K562 (cell line): ENCODE results near the gene HOXB7. TPM values are rescaled to one million over a fixed set of nuclear protein-coding genes. Genes with fewer than 3 reads are reported as not detected.

Experiments
- BRCA1 ChIP-seq, 2 experiments: fragments of 450-650 bp in 1 of 2; sonication (generic) in 1 of 2; formaldehyde crosslinking in 1 of 2; IDR thresholded peaks; 2 replicates each; pipeline versions ENCODE4 v1.5.0 to v1.6.1; 2017 to 2020; ENCODE audit warnings: mild to moderate bottlenecking in 1 of 2, missing genetic modification reagents in 1 of 2
- HNRNPH1 ChIP-seq: fragments of 200-400 bp; formaldehyde crosslinking; optimal IDR thresholded peaks from 2 replicates; pipeline ENCODE3; 2017; ENCODE audit warnings: low read depth, mild to moderate bottlenecking, low read length, moderate library complexity
- HNRNPK ChIP-seq: fragments of 200-400 bp; formaldehyde crosslinking; IDR thresholded peaks from one replicate; pipeline ENCODE4 v1.6.1; 2018; ENCODE audit warnings: mild to moderate bottlenecking, low read depth, low read length; ENCODE audit not compliant: poor library complexity, severe bottlenecking
- IFI16 ChIP-seq: fragments of 250-450 bp; sonication (Bioruptor Pico); IDR thresholded peaks from 2 replicates; pipeline ENCODE4 v2.1.2; 2022; ENCODE audit warnings: mild to moderate bottlenecking, inconsistent platforms
- KLF6 ChIP-seq: fragments of 250-450 bp; sonication (Bioruptor Pico); IDR thresholded peaks from 2 replicates; pipeline ENCODE4 v1.4.0; 2020; ENCODE audit warnings: mild to moderate bottlenecking, moderate library complexity, borderline replicate concordance
- PML ChIP-seq: IDR thresholded peaks from 2 replicates; pipeline ENCODE4 v1.6.1; 2012; ENCODE audit warnings: low read length, inconsistent platforms
- POLR3A ChIP-seq: IDR thresholded peaks from 2 replicates; pipeline ENCODE4 v1.6.1; 2011; ENCODE audit warnings: borderline replicate concordance, mild to moderate bottlenecking, moderate library complexity; ENCODE audit not compliant: insufficient read length, insufficient read depth; ENCODE audit errors: extremely low read depth
- PYGO2 ChIP-seq: fragments of 450-650 bp; IDR thresholded peaks from 2 replicates; pipeline ENCODE4 v1.6.1; 2016; ENCODE audit warnings: mild to moderate bottlenecking, missing genetic modification characterization, moderate library complexity, missing compliant biosample characterization
- STAG1 ChIP-seq: sonication (generic); formaldehyde crosslinking; IDR thresholded peaks from 2 replicates; pipeline ENCODE4 v1.5.0; 2020; ENCODE audit warnings: missing genetic modification reagents, borderline replicate concordance
- ZBED1 ChIP-seq: IDR thresholded peaks from 2 replicates; pipeline ENCODE4 v1.6.1; 2014
- ZFP1 ChIP-seq: fragments of 450-650 bp; formaldehyde crosslinking; IDR thresholded peaks from 2 replicates; pipeline ENCODE4 v1.4.0; 2020; ENCODE audit warnings: mild to moderate bottlenecking, mixed read lengths
- ZNF830 ChIP-seq: fragments of 250-450 bp; sonication (Bioruptor Pico); IDR thresholded peaks from 2 replicates; pipeline ENCODE4 v1.5.0; 2021; ENCODE audit warnings: mild to moderate bottlenecking
- polyA plus RNA-seq, 8 experiments: library from polyadenylated mRNA; depleted of rRNA in 4 of 8; stranded (reverse) in 5 of 8; unstranded in 3 of 8; fragments of >200 nt; fragmentation: Nextera tagmentation in 2 of 8; fragmentation: Illumina TruSeq in 1 of 8; extraction: Ambion mirVana in 2 of 8; extraction: Trizol in 1 of 8; gene quantifications; 2 replicates each; pipeline versions ENCODE4 v1.2.1 to v1.2.3, GENCODE V29; 2011 to 2014; ENCODE audit warnings: inconsistent platforms in 1 of 8, missing spikeins in 1 of 8
- total RNA-seq, 7 experiments: library from RNA; depleted of rRNA in 6 of 7; stranded (reverse); fragments of >200 nt in 6 of 7; fragmentation: Illumina TruSeq in 2 of 7; extraction: Trizol in 2 of 7; gene quantifications; 2 replicates each; pipeline versions ENCODE4 v1.2.1 to v1.2.3, GENCODE V29; 2011 to 2021; ENCODE audit warnings: low replicate concordance in 1 of 7
- TF ChIP-seq, protein P1 (sequence below): sonication (generic); formaldehyde crosslinking; IDR thresholded peaks from 2 replicates; pipeline ENCODE4 v1.8.0; 2022; ENCODE audit warnings: mild to moderate bottlenecking, low read depth, missing genetic modification reagents
- TF ChIP-seq, protein P2 (sequence below): sonication (generic); formaldehyde crosslinking; IDR thresholded peaks from 2 replicates; pipeline ENCODE4 v1.8.1; 2023; ENCODE audit warnings: mild to moderate bottlenecking, missing genetic modification reagents
- TF ChIP-seq, protein P3 (sequence below): fragments of 450-650 bp; IDR thresholded peaks from 2 replicates; pipeline ENCODE4 v1.7.1; 2018; ENCODE audit warnings: mild to moderate bottlenecking, low read depth; ENCODE audit not compliant: partially characterized antibody
- TF ChIP-seq, protein P4 (sequence below): sonication (generic); formaldehyde crosslinking; IDR thresholded peaks from 2 replicates; pipeline ENCODE4 v1.8.1; 2023; ENCODE audit warnings: missing genetic modification reagents, mild to moderate bottlenecking, borderline replicate concordance

HOXB7 gene
- total and polyA plus RNA-seq, 9 of the 15 experiments (the other 6 are each of a cell fraction or from before 2014, with no cell fraction given), result 5.5 to 16.7 (median 8.3) TPM

DNA sequence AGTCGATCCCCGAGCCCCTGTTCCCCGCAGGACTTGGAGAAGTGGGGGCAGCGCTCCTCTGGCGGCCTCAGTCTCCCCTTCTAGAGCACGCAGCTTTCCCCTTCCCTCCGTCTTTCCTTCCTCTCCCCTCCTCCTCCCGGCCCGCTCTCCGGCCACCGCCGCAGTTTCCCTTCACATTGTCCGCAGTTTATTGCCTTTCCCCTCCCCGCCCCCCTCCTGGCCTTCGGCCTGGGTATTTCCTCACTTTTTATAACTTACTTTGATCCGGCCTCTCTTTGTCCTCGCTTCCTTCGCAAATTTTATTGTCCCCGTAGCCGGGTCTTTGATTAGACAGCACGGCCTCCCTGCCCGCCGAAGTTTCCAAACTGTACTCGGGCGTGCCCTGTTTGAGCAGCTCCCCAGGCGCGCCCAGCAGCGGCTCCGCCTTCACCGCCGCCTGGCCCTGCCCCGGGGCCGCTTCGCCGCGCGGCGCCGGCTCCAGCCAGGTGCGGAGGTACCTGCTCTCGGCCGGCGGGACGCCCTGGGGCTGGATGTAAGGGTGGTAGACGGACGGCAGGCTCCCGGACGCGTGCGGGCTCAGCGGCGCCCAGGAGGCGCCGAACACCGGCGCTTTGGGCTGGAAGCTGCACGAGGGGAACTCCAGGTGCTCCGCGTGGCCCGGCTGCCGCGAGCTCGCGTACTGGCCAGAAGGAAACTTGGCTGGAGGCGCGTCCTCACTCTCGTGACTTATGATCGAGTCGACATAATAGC, 14.9 kb upstream of the HOXB7 start (continued):
- TF ChIP-seq, protein P1, sequence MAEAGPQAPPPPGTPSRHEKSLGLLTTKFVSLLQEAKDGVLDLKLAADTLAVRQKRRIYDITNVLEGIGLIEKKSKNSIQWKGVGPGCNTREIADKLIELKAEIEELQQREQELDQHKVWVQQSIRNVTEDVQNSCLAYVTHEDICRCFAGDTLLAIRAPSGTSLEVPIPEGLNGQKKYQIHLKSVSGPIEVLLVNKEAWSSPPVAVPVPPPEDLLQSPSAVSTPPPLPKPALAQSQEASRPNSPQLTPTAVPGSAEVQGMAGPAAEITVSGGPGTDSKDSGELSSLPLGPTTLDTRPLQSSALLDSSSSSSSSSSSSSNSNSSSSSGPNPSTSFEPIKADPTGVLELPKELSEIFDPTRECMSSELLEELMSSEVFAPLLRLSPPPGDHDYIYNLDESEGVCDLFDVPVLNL (CRISPR knock-in tag), result no peak
- TF ChIP-seq PML (no peak), STAG1 (CRISPR knock-in tag) (no peak; the same call in 1 of the 2 replicates), BRCA1 (IDR thresholded peaks at IDR 0.05) (no peak), BRCA1 (CRISPR knock-in tag; IDR thresholded peaks at IDR 0.05) (no peak), POLR3A (no peak), ZNF830 (no peak), KLF6 (CRISPR knock-in tag) (no peak), PYGO2 (tag) (no peak), ZBED1 (no peak), IFI16 (CRISPR knock-in tag) (no peak), HNRNPH1 (no peak), HNRNPK (no peak), ZFP1 (CRISPR knock-in tag) (no peak)
- TF ChIP-seq, protein P2, sequence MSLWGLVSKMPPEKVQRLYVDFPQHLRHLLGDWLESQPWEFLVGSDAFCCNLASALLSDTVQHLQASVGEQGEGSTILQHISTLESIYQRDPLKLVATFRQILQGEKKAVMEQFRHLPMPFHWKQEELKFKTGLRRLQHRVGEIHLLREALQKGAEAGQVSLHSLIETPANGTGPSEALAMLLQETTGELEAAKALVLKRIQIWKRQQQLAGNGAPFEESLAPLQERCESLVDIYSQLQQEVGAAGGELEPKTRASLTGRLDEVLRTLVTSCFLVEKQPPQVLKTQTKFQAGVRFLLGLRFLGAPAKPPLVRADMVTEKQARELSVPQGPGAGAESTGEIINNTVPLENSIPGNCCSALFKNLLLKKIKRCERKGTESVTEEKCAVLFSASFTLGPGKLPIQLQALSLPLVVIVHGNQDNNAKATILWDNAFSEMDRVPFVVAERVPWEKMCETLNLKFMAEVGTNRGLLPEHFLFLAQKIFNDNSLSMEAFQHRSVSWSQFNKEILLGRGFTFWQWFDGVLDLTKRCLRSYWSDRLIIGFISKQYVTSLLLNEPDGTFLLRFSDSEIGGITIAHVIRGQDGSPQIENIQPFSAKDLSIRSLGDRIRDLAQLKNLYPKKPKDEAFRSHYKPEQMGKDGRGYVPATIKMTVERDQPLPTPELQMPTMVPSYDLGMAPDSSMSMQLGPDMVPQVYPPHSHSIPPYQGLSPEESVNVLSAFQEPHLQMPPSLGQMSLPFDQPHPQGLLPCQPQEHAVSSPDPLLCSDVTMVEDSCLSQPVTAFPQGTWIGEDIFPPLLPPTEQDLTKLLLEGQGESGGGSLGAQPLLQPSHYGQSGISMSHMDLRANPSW (CRISPR knock-in tag), result no peak
- TF ChIP-seq, protein P3, sequence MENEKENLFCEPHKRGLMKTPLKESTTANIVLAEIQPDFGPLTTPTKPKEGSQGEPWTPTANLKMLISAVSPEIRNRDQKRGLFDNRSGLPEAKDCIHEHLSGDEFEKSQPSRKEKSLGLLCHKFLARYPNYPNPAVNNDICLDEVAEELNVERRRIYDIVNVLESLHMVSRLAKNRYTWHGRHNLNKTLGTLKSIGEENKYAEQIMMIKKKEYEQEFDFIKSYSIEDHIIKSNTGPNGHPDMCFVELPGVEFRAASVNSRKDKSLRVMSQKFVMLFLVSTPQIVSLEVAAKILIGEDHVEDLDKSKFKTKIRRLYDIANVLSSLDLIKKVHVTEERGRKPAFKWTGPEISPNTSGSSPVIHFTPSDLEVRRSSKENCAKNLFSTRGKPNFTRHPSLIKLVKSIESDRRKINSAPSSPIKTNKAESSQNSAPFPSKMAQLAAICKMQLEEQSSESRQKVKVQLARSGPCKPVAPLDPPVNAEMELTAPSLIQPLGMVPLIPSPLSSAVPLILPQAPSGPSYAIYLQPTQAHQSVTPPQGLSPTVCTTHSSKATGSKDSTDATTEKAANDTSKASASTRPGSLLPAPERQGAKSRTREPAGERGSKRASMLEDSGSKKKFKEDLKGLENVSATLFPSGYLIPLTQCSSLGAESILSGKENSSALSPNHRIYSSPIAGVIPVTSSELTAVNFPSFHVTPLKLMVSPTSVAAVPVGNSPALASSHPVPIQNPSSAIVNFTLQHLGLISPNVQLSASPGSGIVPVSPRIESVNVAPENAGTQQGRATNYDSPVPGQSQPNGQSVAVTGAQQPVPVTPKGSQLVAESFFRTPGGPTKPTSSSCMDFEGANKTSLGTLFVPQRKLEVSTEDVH, result no peak
- TF ChIP-seq, protein P4, sequence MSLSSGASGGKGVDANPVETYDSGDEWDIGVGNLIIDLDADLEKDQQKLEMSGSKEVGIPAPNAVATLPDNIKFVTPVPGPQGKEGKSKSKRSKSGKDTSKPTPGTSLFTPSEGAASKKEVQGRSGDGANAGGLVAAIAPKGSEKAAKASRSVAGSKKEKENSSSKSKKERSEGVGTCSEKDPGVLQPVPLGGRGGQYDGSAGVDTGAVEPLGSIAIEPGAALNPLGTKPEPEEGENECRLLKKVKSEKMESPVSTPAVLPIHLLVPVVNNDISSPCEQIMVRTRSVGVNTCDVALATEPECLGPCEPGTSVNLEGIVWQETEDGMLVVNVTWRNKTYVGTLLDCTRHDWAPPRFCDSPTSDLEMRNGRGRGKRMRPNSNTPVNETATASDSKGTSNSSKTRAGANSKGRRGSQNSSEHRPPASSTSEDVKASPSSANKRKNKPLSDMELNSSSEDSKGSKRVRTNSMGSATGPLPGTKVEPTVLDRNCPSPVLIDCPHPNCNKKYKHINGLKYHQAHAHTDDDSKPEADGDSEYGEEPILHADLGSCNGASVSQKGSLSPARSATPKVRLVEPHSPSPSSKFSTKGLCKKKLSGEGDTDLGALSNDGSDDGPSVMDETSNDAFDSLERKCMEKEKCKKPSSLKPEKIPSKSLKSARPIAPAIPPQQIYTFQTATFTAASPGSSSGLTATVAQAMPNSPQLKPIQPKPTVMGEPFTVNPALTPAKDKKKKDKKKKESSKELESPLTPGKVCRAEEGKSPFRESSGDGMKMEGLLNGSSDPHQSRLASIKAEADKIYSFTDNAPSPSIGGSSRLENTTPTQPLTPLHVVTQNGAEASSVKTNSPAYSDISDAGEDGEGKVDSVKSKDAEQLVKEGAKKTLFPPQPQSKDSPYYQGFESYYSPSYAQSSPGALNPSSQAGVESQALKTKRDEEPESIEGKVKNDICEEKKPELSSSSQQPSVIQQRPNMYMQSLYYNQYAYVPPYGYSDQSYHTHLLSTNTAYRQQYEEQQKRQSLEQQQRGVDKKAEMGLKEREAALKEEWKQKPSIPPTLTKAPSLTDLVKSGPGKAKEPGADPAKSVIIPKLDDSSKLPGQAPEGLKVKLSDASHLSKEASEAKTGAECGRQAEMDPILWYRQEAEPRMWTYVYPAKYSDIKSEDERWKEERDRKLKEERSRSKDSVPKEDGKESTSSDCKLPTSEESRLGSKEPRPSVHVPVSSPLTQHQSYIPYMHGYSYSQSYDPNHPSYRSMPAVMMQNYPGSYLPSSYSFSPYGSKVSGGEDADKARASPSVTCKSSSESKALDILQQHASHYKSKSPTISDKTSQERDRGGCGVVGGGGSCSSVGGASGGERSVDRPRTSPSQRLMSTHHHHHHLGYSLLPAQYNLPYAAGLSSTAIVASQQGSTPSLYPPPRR (CRISPR knock-in tag), result no peak
